ENCODE results near the gene CBL.

GRCh38 chr11:119309953-119310681, 104.0 kb downstream of the CBL start:
- no peak for TF ChIP-seq POLR2AphosphoS5 (IDR thresholded peaks at IDR 0.05; ENCODE audit: low read depth, low read length)
- no peak for TF ChIP-seq POLR2A (IDR thresholded peaks at IDR 0.05; ENCODE audit: low read depth, low read length)

All from GM12891 (cell line).